ENCODE results near the gene ZCCHC14.
A peak's percentile ranks its signal among the peaks of the same experiment; 100 is the strongest.

ZCCHC14 gene

GRCh38 chr16:87369117-87369765 lies 123.6 kb downstream of the ZCCHC14 start:
- no peak for TF ChIP-seq CTCF (IDR thresholded peaks at IDR 0.05; ENCODE audit: low read depth, low read length, poor library complexity, severe bottlenecking)
- TF ChIP-seq EZH2phosphoT487 (IDR thresholded peaks at IDR 0.05; ENCODE audit: borderline replicate concordance, low read length), result no peak
- Histone ChIP-seq H3K79me2 (ENCODE audit: control insufficient read depth, low read length) (peaks cover 92% of the 10 kb centered on the region), H3K4me1 (ENCODE audit: control insufficient read depth, low read length) (peaks cover 27% of the 10 kb centered on the region)

DNA sequence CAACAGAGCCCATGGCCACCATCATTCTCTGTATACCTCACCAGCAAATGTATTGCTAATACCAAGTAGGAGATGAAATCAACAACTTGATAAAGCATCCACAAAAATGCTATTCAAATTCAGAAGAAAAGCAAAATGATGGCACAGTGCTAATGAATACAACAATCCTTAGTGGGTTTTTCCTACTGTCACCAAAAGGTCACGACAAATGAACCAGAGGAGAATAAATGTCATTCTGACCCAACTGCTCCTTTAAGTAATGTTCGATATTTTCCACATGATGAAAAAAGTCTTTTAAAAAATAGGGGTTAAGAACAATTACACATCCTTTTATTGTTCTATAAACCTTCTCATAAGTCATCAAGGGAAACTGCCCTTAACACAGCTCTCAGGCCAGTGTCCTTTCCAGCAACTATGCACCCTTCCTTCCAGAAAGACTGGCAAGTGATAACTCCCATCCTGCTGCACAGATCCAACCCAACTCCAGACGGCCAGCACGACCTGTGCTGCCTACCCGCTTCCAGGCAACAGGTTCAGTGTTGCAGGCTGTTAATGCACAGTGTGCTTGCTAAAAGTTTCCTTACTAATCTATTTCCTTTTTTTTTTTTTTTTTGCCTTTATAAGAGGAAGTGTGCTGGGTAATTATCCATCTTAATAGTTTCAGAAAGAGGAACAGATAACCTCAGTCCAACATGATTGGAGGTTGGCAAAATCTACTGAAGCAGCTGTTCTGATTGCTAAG lies 124.6 kb downstream of the ZCCHC14 start:
- Histone ChIP-seq H4K20me1 (ENCODE audit: control insufficient read depth, insufficient read depth, low read depth, low read length) (peaks cover 17% of the 10 kb centered on the region), H3K36me3 (ENCODE audit: control insufficient read depth, low read length) (peaks cover 23% of the 10 kb centered on the region), H3K79me2 (ENCODE audit: control insufficient read depth, low read length) (peaks cover 91% of the 10 kb centered on the region), H3K27me3 (ENCODE audit: control insufficient read depth, low read length) (no peaks in the 10 kb centered on the region), H3K9me3 (ENCODE audit: control insufficient read depth, insufficient read depth, low read length) (no peaks in the 10 kb centered on the region), H3K4me1 (ENCODE audit: control insufficient read depth, low read length) (peaks cover 27% of the 10 kb centered on the region), H3K4me3 (ENCODE audit: low read length) (no peak overlapping the region), H3K4me2 (ENCODE audit: low read length) (peak overlapping the region; percentile 23; the same call in 1 of the 2 replicates), H3F3A (ENCODE audit: control insufficient read depth, insufficient read depth) (peaks cover 2% of the 10 kb centered on the region; the same call in 1 of the 2 replicates), H3K9me2 (replicated peaks; ENCODE audit: control insufficient read depth, low read length) (no peaks in the 10 kb centered on the region), H3K27ac (ENCODE audit: low read depth, low read length) (no peak overlapping the region)
- TF ChIP-seq EZH2phosphoT487 (IDR thresholded peaks at IDR 0.05; ENCODE audit: borderline replicate concordance, low read length) (no peak), CTCF (IDR thresholded peaks at IDR 0.05; ENCODE audit: low read depth, low read length, poor library complexity, severe bottlenecking) (no peak)

More at GRCh38 chr16:87369117-87369765, 123.6 kb downstream of the ZCCHC14 start:
- Histone ChIP-seq H4K20me1 (ENCODE audit: control insufficient read depth, insufficient read depth, low read depth, low read length) (peaks cover 19% of the 10 kb centered on the region), H3K4me3 (ENCODE audit: low read length) (no peak overlapping the region), H3K9me3 (ENCODE audit: control insufficient read depth, insufficient read depth, low read length) (no peaks in the 10 kb centered on the region), H3K27ac (ENCODE audit: low read depth, low read length) (no peak overlapping the region), H3K4me2 (ENCODE audit: low read length) (peak overlapping the region; percentile 23; the same call in 1 of the 2 replicates), H3K9me2 (replicated peaks; ENCODE audit: control insufficient read depth, low read length) (no peaks in the 10 kb centered on the region), H3K36me3 (ENCODE audit: control insufficient read depth, low read length) (peaks cover 19% of the 10 kb centered on the region), H3F3A (ENCODE audit: control insufficient read depth, insufficient read depth) (peaks cover 2% of the 10 kb centered on the region; the same call in 1 of the 2 replicates), H3K27me3 (ENCODE audit: control insufficient read depth, low read length) (no peaks in the 10 kb centered on the region)

GRCh38 chr16:87367529-87367928 lies 125.3 kb downstream of the ZCCHC14 start:
- Histone ChIP-seq H3K4me1 (ENCODE audit: control insufficient read depth, low read length) (peaks cover 27% of the 10 kb centered on the region), H3K4me2 (ENCODE audit: low read length) (no peak overlapping the region), H3K9me2 (replicated peaks; ENCODE audit: control insufficient read depth, low read length) (no peaks in the 10 kb centered on the region), H3F3A (ENCODE audit: control insufficient read depth, insufficient read depth) (peaks cover 2% of the 10 kb centered on the region; the same call in 1 of the 2 replicates), H3K27me3 (ENCODE audit: control insufficient read depth, low read length) (no peaks in the 10 kb centered on the region), H3K9me3 (ENCODE audit: control insufficient read depth, insufficient read depth, low read length) (no peaks in the 10 kb centered on the region), H3K27ac (ENCODE audit: low read depth, low read length) (no peak overlapping the region), H3K79me2 (ENCODE audit: control insufficient read depth, low read length) (peaks cover 87% of the 10 kb centered on the region), H3K36me3 (ENCODE audit: control insufficient read depth, low read length) (peaks cover 23% of the 10 kb centered on the region), H4K20me1 (ENCODE audit: control insufficient read depth, insufficient read depth, low read depth, low read length) (peaks cover 17% of the 10 kb centered on the region), H3K4me3 (ENCODE audit: low read length) (no peak overlapping the region)
- TF ChIP-seq CTCF (IDR thresholded peaks at IDR 0.05; ENCODE audit: low read depth, low read length, poor library complexity, severe bottlenecking) (no peak), EZH2phosphoT487 (IDR thresholded peaks at IDR 0.05; ENCODE audit: borderline replicate concordance, low read length) (no peak)

All from DOHH2 (cell line).